ENCODE results near the gene TEAD1. TPM values are rescaled to one million over a fixed set of nuclear protein-coding genes. Genes with fewer than 3 reads are reported as not detected.

The TEAD1 gene
- total and polyA plus RNA-seq, 7 donors = 3.2 to 200 (median 155) TPM

DNA sequence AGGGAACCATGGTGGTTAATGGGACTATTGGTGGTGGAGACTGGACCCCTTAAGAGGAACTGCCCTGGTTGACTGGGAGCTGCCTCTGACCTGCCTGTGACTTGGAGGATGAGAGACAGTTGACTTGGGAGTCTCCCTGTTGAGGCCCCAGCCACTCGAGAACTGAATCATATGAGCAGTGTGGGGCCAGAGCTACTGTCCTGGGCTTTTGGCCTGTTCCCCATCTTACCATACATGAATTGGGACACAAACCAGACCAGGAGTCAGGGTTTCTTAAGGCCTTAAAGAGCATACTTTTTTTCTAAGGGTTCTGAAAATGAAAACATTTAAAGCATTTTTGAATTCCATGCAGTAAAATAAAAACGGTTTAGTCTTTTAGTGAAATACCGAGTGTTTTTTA is 92.8 kb downstream of the TEAD1 start:
- 79 to 90% methylated on average over 3 of the region's 3 CpGs for WGBS, 2 donors
- no peak for TF ChIP-seq POLR2A (IDR thresholded peaks at IDR 0.05)
- TF ChIP-seq, protein P1, sequence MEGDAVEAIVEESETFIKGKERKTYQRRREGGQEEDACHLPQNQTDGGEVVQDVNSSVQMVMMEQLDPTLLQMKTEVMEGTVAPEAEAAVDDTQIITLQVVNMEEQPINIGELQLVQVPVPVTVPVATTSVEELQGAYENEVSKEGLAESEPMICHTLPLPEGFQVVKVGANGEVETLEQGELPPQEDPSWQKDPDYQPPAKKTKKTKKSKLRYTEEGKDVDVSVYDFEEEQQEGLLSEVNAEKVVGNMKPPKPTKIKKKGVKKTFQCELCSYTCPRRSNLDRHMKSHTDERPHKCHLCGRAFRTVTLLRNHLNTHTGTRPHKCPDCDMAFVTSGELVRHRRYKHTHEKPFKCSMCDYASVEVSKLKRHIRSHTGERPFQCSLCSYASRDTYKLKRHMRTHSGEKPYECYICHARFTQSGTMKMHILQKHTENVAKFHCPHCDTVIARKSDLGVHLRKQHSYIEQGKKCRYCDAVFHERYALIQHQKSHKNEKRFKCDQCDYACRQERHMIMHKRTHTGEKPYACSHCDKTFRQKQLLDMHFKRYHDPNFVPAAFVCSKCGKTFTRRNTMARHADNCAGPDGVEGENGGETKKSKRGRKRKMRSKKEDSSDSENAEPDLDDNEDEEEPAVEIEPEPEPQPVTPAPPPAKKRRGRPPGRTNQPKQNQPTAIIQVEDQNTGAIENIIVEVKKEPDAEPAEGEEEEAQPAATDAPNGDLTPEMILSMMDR (IDR thresholded peaks at IDR 0.05) = no peak
- peak in 2 of 4 donors; percentile 32 to 33 for TF ChIP-seq POLR2AphosphoS5 (IDR thresholded peaks at IDR 0.05)
- no peak for TF ChIP-seq EP300 (IDR thresholded peaks at IDR 0.05)
- H3K27ac ChIP-seq = peak overlapping the region in 3 of 4 donors; percentile 39 to 61 (median 55)
- no peak for DNase-seq
- H3K4me1 ChIP-seq = peaks cover 0 to 86% (median 78%) of the 10 kb centered on the region in 4 donors
- H3K9me3 ChIP-seq = no peaks in the 10 kb centered on the region
- no peaks in the 10 kb centered on the region for H3K27me3 ChIP-seq
- no peak overlapping the region for H3K4me3 ChIP-seq
- peaks cover 0 to 18% (median 7%) of the 10 kb centered on the region in 4 donors for H3K36me3 ChIP-seq
- intact Hi-C loops (cut with DNase I) = no loop called here

DNA sequence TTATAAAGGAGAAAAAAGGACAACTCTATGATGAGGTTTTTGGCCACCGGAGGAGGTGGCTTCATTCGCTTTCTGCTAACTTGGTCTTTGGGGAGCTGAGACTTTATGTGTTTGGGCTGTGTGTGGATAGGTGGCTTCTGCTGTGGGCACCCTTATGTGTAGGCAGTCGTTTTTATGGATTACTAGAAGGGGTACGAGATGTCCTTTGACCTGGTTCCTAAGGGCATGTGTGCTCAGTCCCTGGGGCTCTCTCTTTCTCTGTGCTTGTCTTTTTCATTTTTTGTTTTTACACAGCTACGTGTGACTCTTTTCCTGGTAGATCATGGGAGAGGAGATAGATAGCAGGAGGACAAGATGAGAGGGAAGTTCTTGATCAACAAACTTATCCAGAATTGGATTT is 93.4 kb downstream of the TEAD1 start:
- H3K4me1 ChIP-seq = peaks cover 0 to 84% (median 76%) of the 10 kb centered on the region in 4 donors
- WGBS, 2 donors = 82% methylated on average over 5 of the region's 5 CpGs
- TF ChIP-seq EP300 (IDR thresholded peaks at IDR 0.05) (no peak), POLR2A (IDR thresholded peaks at IDR 0.05) (no peak), POLR2AphosphoS5 (IDR thresholded peaks at IDR 0.05) (no peak)
- TF ChIP-seq, protein P1 (IDR thresholded peaks at IDR 0.05) = no peak

DNA sequence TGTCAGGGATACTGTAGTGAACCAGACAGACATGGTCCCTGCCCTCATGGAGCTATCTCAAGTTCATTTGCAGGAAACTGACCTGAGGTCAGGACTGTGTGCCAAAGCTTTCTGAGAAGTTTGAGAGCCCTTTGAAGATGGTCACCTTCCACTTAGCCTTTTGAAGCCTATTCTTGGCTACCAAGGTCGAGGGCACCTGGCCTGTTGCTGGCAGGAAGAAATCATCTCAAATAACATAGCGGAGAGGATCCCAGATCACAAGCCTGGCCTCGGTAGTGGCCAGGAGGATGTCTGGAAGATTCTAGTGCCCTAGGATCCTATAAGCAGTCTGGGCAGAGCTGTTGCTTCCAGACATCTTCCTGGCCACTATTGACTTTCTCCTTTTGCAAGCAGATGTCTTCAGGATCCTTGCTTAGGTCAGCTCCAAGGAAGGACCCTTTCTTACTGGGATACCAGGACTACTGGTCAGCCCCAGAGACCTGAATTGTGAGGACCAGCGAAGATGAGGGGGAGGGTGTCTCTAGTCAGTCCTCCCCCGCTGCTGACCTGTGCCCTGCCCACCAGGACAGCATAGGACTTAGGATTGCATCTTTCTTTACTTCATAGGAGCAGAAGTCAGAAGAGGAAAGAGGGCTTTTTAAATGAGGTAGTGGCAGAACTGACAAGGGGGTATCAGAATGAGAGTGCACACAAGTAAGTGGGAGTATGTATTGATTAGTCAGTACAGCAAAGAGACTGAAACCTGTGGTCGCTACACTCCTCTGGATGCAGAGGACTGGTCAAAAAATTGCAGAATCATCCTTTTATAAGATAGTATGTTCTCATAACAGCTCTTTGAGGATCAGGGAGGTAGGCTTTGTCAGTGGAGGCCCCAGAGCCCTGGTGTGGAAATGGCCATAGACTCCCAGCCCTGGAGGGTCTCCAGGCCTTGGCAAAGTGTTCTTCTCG is 94.8 kb downstream of the TEAD1 start:
- intact Hi-C loops (cut with DNase I) = no loop called here
- peak overlapping the region in 2 of 4 donors; percentile 55 to 61 for H3K27ac ChIP-seq

More for the DNA sequence above, 93.4 kb downstream of the TEAD1 start:
- H3K27ac ChIP-seq = peak overlapping the region in 3 of 4 donors; percentile 0 to 61 (median 55)
- no peak overlapping the region for H3K4me3 ChIP-seq
- peaks cover 0 to 18% (median 7%) of the 10 kb centered on the region in 4 donors for H3K36me3 ChIP-seq
- intact Hi-C loops (cut with DNase I) = no loop called here
- no peak for DNase-seq
- no peaks in the 10 kb centered on the region for H3K9me3 ChIP-seq
- H3K27me3 ChIP-seq = no peaks in the 10 kb centered on the region

DNA sequence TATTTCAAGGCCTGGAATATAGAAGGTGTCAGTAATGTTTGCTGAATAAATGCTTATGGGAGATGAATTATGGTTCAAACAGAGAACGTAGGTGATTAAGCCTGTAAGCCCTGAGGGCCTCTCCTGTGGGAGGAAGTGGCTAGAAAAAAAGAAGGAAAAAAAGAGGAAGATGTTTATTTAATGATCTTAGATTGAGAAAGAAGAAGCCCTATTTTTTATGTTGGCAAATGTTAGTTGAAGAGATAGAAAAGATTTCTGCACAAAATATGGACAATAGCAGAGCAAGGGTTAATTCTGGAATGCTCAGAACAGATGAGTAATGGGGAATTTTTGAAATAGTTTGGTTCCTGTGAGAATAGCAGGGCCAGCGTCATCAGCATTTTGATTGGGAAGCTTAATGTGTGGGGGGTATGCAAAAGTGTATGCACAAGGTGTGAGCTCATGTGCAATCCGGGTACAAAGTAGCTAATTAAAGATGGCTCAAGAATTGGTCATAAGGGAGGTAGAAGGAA is 95.7 kb downstream of the TEAD1 start:
- H3K4me3 ChIP-seq = no peak overlapping the region
- no peak for TF ChIP-seq EP300 (IDR thresholded peaks at IDR 0.05)
- no peak for TF ChIP-seq POLR2A (IDR thresholded peaks at IDR 0.05)
- TF ChIP-seq, protein P1 (IDR thresholded peaks at IDR 0.05) = no peak
- TF ChIP-seq POLR2AphosphoS5 (IDR thresholded peaks at IDR 0.05) = no peak
- no peaks in the 10 kb centered on the region for H3K27me3 ChIP-seq
- 41 to 72% methylated on average over 3 of the region's 3 CpGs for WGBS, 2 donors
- peaks cover 0 to 88% (median 73%) of the 10 kb centered on the region in 4 donors for H3K4me1 ChIP-seq
- intact Hi-C loops (cut with DNase I) = no loop called here
- peak overlapping the region in 2 of 4 donors; percentile 55 to 61 for H3K27ac ChIP-seq
- no peaks in the 10 kb centered on the region for H3K9me3 ChIP-seq
- no peak for DNase-seq
- H3K36me3 ChIP-seq = peaks cover 0 to 9% (median 0%) of the 10 kb centered on the region in 4 donors

More for the DNA sequence above, 94.8 kb downstream of the TEAD1 start:
- WGBS, 2 donors = 85 to 94% methylated on average over 7 of the region's 7 CpGs
- H3K27me3 ChIP-seq = no peaks in the 10 kb centered on the region
- peaks cover 0 to 18% (median 7%) of the 10 kb centered on the region in 4 donors for H3K36me3 ChIP-seq
- no peak for DNase-seq
- no peaks in the 10 kb centered on the region for H3K9me3 ChIP-seq
- H3K4me3 ChIP-seq = no peak overlapping the region
- TF ChIP-seq EP300 (IDR thresholded peaks at IDR 0.05) (no peak), POLR2AphosphoS5 (IDR thresholded peaks at IDR 0.05) (no peak), POLR2A (IDR thresholded peaks at IDR 0.05) (no peak)
- TF ChIP-seq, protein P1 (IDR thresholded peaks at IDR 0.05) = no peak
- peaks cover 0 to 87% (median 73%) of the 10 kb centered on the region in 4 donors for H3K4me1 ChIP-seq
